Fibroblast of gingiva (primary cell): ENCODE measurements around the gene ARID4A.
A peak's percentile ranks its signal among the peaks of the same experiment; 100 is the strongest.
"Not testable (repeated sequence)": the region's sequence is repeated elsewhere in the genome, so short reads cannot be mapped to it uniquely, and the experiment has no call there.

Source experiments
- DNase-seq: peaks from one replicate; pipeline ENCODE4 v3.0.0-alpha.2; 2011; ENCODE audit warnings: low read depth

Gene ARID4A

GRCh38 chr14:58298477-58299400 is at the start of gene ARID4A:
ARID4A (plus strand) TSS chr14:58298555; CDS start chr14:58299855, 1,300 bp downstream.
- no peak for DNase-seq

- no peak for DNase-seq
Measured at GRCh38 chr14:58249611-58250010, 48.7 kb upstream of the ARID4A start.

GRCh38 chr14:58258156-58258555 is 40.2 kb upstream of the ARID4A start:
- DNase-seq: no peak

- DNase-seq: not testable (repeated sequence)
Measured at GRCh38 chr14:58262005-58262404, 36.4 kb upstream of the ARID4A start.

GRCh38 chr14:58265401-58265800 is 33.0 kb upstream of the ARID4A start:
- no peak for DNase-seq

GRCh38 chr14:58270628-58271027 is 27.7 kb upstream of the ARID4A start:
- no peak for DNase-seq

GRCh38 chr14:58272588-58273372 is 25.6 kb upstream of the ARID4A start:
- peak; percentile 8 for DNase-seq

GRCh38 chr14:58274881-58275280 is 23.5 kb upstream of the ARID4A start:
- DNase-seq: no peak

GRCh38 chr14:58275527-58276190 is 22.7 kb upstream of the ARID4A start:
- no peak for DNase-seq

GRCh38 chr14:58276208-58276607 is 22.1 kb upstream of the ARID4A start:
- no peak for DNase-seq

GRCh38 chr14:58278177-58278576 is 20.2 kb upstream of the ARID4A start:
- no peak for DNase-seq

GRCh38 chr14:58280954-58281787 is 17.2 kb upstream of the ARID4A start:
- peak; percentile 76 for DNase-seq

GRCh38 chr14:58281969-58282368 is 16.4 kb upstream of the ARID4A start:
- DNase-seq: no peak

GRCh38 chr14:58282925-58283593 is 15.3 kb upstream of the ARID4A start:
- no peak for DNase-seq

- no peak for DNase-seq
Measured at GRCh38 chr14:58283730-58284129, 14.6 kb upstream of the ARID4A start.

- DNase-seq: no peak
Measured at GRCh38 chr14:58285132-58285531, 13.2 kb upstream of the ARID4A start.

GRCh38 chr14:58287607-58288042 is 10.7 kb upstream of the ARID4A start:
- DNase-seq: no peak

GRCh38 chr14:58288106-58288792 is 10.1 kb upstream of the ARID4A start:
- DNase-seq: peak; percentile 57

- DNase-seq: no peak
Measured at GRCh38 chr14:58291646-58292045, 6.7 kb upstream of the ARID4A start.

- no peak for DNase-seq
Measured at GRCh38 chr14:58292187-58292586, 6.2 kb upstream of the ARID4A start.
